Measurements from ENCODE around the gene HSPB2. TPM values are rescaled to one million over a fixed set of nuclear protein-coding genes. Genes with fewer than 3 reads are reported as not detected.

The HSPB2 gene, protein sequence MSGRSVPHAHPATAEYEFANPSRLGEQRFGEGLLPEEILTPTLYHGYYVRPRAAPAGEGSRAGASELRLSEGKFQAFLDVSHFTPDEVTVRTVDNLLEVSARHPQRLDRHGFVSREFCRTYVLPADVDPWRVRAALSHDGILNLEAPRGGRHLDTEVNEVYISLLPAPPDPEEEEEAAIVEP
- total RNA-seq = not detected in 2 replicates
- 1.8 TPM for total RNA-seq (2013)
- polyA plus RNA-seq = not detected in 2 replicates
- polyA minus RNA-seq = not detected in 2 replicates

DNA sequence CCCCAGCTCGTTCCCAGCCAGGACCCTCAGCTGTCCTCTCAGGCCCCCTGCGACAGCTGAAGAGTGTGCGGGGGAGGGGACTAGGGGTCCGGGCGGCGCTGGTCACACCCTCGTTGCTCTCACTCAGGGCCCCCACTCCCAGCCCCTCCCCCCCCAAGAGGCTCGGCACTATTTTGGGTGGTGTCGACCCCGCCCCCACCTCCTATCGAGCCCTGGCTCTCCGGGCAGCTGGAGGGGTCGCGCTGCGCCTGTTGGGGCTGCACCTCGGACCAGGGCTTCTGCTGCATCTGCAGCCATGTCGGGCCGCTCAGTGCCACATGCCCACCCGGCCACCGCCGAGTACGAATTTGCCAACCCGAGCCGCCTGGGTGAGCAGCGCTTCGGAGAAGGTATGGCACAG is at the start of gene HSPB2:
Gene HSPB2 (plus strand): TSS at position 200 of the 400 bp plus-strand sequence. CDS start 96 bp downstream, at position 296.
- intact Hi-C loops (cut with micrococcal nuclease) = no loop called here
- peaks cover 0 to 4% (median 0%) of the 10 kb centered on the region in 3 donors for H3K9me3 ChIP-seq (ENCODE audit: control extremely low read depth in 1 of 3, control insufficient read depth in 2 of 3, insufficient read depth in 1 of 3, low read length in 2 of 3)
- no peak within 1 kb of the TSS for H3K4me3 ChIP-seq (ENCODE audit: control extremely low read depth in 1 of 5, extremely low read depth in 1 of 5, insufficient read depth in 1 of 5, low read depth in 2 of 5, low read length in 4 of 5)
- no peaks in the 10 kb centered on the region for H4K20me1 ChIP-seq (ENCODE audit: control insufficient read depth, insufficient read depth, low read length, poor library complexity, severe bottlenecking)
- Mint-ChIP-seq H3K4me3 (no peak within 1 kb of the TSS), H3K27ac (no peak within 1 kb of the TSS), H3K27me3 (peaks cover 54% of the 10 kb centered on the region), H3K9me3 (ENCODE audit: insufficient read depth) (no peaks in the 10 kb centered on the region), H3K4me1 (no peaks in the 10 kb centered on the region)
- H3K27ac ChIP-seq (ENCODE audit: low read length in 2 of 2) = no peak within 1 kb of the TSS
- no peak within 1 kb of the TSS for H3K4me2 ChIP-seq (replicated peaks; ENCODE audit: low read depth, low read length, poor library complexity, severe bottlenecking)
- peaks cover 0 to 40% (median 20%) of the 10 kb centered on the region in 4 experiments for H3K27me3 ChIP-seq (replicated peaks in 1 of 4; ENCODE audit: control extremely low read depth in 1 of 4, control insufficient read depth in 3 of 4, insufficient read depth in 4 of 4, low read length in 3 of 4)
- H3K36me3 ChIP-seq (replicated peaks in 1 of 2; ENCODE audit: control extremely low read depth in 1 of 2, control insufficient read depth in 1 of 2, extremely low read depth in 1 of 2, insufficient read depth in 2 of 2, low read length in 1 of 2) = no peaks in the 10 kb centered on the region
- ChIA-PET CTCF (no interaction called here), POLR2A (no interaction called here)
- WGBS (ENCODE audit: insufficient coverage) = 23% methylated on average over 12 of the region's 26 CpGs
- DNase-seq = no peak
- no peak within 1 kb of the TSS for H2AFZ ChIP-seq (ENCODE audit: insufficient read depth, low read depth, low read length, poor library complexity, severe bottlenecking)
- no peak for TF ChIP-seq EZH2 (IDR thresholded peaks at IDR 0.05; ENCODE audit: borderline replicate concordance, insufficient read depth, low read depth, low read length, poor library complexity, severe bottlenecking)
- TF ChIP-seq, protein P1, sequence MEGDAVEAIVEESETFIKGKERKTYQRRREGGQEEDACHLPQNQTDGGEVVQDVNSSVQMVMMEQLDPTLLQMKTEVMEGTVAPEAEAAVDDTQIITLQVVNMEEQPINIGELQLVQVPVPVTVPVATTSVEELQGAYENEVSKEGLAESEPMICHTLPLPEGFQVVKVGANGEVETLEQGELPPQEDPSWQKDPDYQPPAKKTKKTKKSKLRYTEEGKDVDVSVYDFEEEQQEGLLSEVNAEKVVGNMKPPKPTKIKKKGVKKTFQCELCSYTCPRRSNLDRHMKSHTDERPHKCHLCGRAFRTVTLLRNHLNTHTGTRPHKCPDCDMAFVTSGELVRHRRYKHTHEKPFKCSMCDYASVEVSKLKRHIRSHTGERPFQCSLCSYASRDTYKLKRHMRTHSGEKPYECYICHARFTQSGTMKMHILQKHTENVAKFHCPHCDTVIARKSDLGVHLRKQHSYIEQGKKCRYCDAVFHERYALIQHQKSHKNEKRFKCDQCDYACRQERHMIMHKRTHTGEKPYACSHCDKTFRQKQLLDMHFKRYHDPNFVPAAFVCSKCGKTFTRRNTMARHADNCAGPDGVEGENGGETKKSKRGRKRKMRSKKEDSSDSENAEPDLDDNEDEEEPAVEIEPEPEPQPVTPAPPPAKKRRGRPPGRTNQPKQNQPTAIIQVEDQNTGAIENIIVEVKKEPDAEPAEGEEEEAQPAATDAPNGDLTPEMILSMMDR (IDR thresholded peaks at IDR 0.05) = no peak
- H3K79me2 ChIP-seq (ENCODE audit: control insufficient read depth, insufficient read depth, low read length) = no peaks in the 10 kb centered on the region
- no peaks in the 10 kb centered on the region for H3K4me1 ChIP-seq (ENCODE audit: control insufficient read depth in 2 of 2, insufficient read depth in 2 of 2, low read length in 2 of 2)
- ATAC-seq (ENCODE audit: low read depth) = no peak
- H3K9ac ChIP-seq (ENCODE audit: low read length) = no peak within 1 kb of the TSS

DNA sequence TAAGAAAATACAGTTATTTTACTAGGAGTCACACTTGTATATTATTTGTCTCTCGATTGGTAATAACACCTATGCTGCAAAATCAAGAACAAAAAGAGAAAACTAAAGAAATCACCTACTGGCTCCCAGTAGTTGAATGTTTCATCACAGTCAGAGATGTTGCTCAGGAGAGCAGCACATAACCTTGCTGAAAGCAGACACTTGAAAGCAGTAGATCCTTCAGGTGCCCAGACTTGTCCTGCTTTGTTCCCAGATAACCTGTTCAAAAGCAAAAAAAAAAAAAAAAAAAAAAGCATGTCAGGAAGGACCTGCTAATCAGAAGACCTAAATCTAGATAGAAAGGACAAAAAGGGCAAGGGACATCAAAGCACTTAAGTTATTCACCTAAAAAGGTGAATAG is 42.4 kb upstream of the HSPB2 start:
- peak overlapping the region in 1 of 5 experiments; percentile 79 for H3K4me3 ChIP-seq (ENCODE audit: control extremely low read depth in 1 of 5, extremely low read depth in 1 of 5, insufficient read depth in 1 of 5, low read depth in 2 of 5, low read length in 4 of 5)
- peaks cover 4 to 23% of the 10 kb centered on the region in 2 experiments for H3K36me3 ChIP-seq (replicated peaks in 1 of 2; ENCODE audit: control extremely low read depth in 1 of 2, control insufficient read depth in 1 of 2, extremely low read depth in 1 of 2, insufficient read depth in 2 of 2, low read length in 1 of 2)
- peak overlapping the region in 1 of 2 donors; percentile 91 for H3K27ac ChIP-seq (ENCODE audit: low read length in 2 of 2)
- 100% methylated on average over 1 of the region's 1 CpG for WGBS (ENCODE audit: insufficient coverage)
- H3K79me2 ChIP-seq (ENCODE audit: control insufficient read depth, insufficient read depth, low read length) = peaks cover 9% of the 10 kb centered on the region
- H2AFZ ChIP-seq (ENCODE audit: insufficient read depth, low read depth, low read length, poor library complexity, severe bottlenecking) = no peak overlapping the region
- CTCF ChIA-PET = interaction anchor here (0.6 to 2.1 kb wide), 9 partner anchors 8 to 442 kb away, joined by 3 to 10 read pairs (median 4); no protein-coding TSS in a partner anchor
- Mint-ChIP-seq H3K4me1 (peaks cover 17% of the 10 kb centered on the region), H3K4me3 (no peak overlapping the region), H3K9me3 (ENCODE audit: insufficient read depth) (no peaks in the 10 kb centered on the region), H3K27me3 (no peaks in the 10 kb centered on the region), H3K27ac (no peak overlapping the region)
- peak overlapping the region; percentile 81 for H3K4me2 ChIP-seq (replicated peaks; ENCODE audit: low read depth, low read length, poor library complexity, severe bottlenecking)
- ATAC-seq (ENCODE audit: low read depth) (no peak), DNase-seq (no peak)
- POLR2A ChIA-PET = interaction anchor here (1.4 kb wide), 1 partner anchor 57 kb away, joined by 3 read pairs; no protein-coding TSS in a partner anchor
- no peaks in the 10 kb centered on the region for H3K27me3 ChIP-seq (replicated peaks in 1 of 4; ENCODE audit: control extremely low read depth in 1 of 4, control insufficient read depth in 3 of 4, insufficient read depth in 4 of 4, low read length in 3 of 4)
- no peaks in the 10 kb centered on the region for H3K9me3 ChIP-seq (ENCODE audit: control extremely low read depth in 1 of 3, control insufficient read depth in 2 of 3, insufficient read depth in 1 of 3, low read length in 2 of 3)
- TF ChIP-seq, protein P1 (IDR thresholded peaks at IDR 0.05) = no peak
- no peak for TF ChIP-seq EZH2 (IDR thresholded peaks at IDR 0.05; ENCODE audit: borderline replicate concordance, insufficient read depth, low read depth, low read length, poor library complexity, severe bottlenecking)
- no peaks in the 10 kb centered on the region for H4K20me1 ChIP-seq (ENCODE audit: control insufficient read depth, insufficient read depth, low read length, poor library complexity, severe bottlenecking)
- H3K4me1 ChIP-seq (ENCODE audit: control insufficient read depth in 2 of 2, insufficient read depth in 2 of 2, low read length in 2 of 2) = peaks cover 13 to 14% of the 10 kb centered on the region in 2 donors
- no peak overlapping the region for H3K9ac ChIP-seq (ENCODE audit: low read length)
- intact Hi-C loops (cut with micrococcal nuclease) = loop anchor here (2.0 kb wide), 3 partner anchors 57 to 217 kb away; partner anchors contain the start of genes SDHD and TIMM8B
